HG03175 (cell line): ENCODE results near the gene RAB11B.
"Not testable (repeated sequence)": the region's sequence is repeated elsewhere in the genome, so short reads cannot be mapped to it uniquely, and the experiment has no call there.

Experiments used
- ATAC-seq: cut with Tn5 transposase; IDR thresholded peaks from one replicate; pipeline ENCODE4 v1.9.1; 2021; ENCODE audit warnings: mild to moderate bottlenecking, moderate library complexity; ENCODE audit not compliant: unreplicated experiment

Gene RAB11B

DNA sequence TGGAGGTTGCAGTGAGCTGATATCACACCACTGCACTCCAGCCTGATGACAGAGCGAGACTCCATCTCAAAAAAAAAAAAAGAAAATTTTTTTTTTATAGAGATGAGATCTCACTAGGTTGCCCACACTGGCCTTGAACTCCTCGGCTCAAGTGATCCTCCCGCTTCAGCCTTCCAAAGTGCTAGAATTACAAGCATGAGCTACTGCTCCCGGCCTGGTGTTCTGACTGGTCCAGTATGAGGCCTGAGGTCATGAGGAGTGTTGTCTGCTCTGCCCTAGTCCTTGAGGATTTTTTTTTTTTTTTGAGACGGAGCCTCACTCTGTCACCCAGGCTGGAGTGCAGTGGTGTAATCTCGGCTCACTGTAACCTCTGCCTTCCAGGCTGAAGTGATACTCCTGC is 35.2 kb downstream of the RAB11B start:
- not testable (repeated sequence) for ATAC-seq

DNA sequence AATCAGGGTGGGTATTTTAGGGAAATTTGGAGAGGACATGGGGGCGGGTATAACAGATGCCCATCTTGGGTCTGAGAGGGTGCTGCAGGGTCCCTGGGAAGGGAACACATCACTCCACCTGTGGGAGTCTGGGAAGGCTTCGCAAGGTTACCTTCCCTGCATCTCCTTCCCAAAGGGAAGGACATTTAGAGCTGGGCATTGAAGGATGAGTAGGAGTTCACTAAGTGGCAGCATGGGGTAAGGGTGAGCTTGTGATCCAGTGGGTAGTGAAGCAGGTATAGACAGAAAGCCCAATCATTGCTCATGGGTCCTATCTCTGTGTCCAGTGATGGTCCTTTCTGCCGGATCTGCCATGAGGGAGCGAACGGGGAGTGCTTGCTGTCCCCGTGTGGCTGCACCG is 36.1 kb downstream of the RAB11B start:
- no peak for ATAC-seq

DNA sequence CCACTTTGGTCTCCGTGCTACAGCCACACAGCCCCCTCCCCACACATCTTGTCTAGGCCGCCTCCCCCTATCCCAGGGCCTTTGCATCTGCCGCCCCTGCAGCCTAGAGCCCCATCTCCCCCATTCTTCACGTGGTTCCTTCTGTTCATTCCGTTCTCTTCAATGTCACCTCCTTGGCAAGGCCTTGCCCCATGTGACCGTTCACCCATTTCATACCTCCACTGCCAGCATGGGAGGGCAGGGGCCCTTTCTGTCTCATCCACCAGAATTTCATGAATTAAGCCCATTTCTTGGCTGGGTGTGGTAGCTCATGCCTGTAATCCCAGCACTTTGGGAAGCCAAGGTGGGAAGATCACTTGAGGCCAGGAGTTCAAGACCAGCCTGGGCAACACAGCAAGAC is 38.9 kb downstream of the RAB11B start:
- no peak for ATAC-seq

DNA sequence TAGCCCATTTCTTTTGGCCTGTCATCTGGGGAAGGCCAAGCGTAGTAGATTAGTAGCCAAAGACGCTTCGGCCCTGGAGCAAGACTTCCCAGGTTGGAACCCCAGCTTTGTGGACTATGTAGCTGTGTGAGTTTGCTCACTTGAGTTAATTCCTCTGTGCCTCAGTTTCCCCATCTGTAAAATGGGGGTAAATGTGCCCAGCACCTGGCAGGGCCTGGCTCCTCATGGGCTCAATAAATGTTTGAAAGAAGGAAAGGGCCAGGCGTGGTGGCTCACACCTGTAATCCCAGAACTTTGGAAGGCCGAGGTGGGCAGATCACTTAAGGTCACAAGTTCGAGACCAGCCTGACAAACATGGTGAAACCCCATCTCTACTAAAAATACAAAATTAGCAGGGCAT is 39.7 kb downstream of the RAB11B start:
- no peak for ATAC-seq

DNA sequence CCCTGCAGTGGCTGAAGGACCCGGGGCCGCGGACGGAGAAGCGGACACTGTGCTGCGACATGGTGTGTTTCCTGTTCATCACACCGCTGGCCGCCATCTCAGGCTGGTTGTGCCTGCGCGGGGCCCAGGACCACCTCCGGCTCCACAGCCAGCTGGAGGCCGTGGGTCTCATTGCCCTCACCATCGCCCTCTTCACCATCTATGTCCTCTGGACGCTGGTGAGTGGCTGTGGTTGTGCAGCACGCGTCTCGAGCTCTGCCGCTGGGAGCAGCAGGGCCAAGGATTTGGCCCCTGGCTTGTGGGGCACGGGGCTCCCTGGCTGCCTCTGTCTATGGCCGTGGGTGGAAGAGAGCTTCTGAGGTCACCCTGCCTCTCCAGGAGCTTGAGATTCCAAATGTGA is 40.5 kb downstream of the RAB11B start:
- ATAC-seq = no peak

DNA sequence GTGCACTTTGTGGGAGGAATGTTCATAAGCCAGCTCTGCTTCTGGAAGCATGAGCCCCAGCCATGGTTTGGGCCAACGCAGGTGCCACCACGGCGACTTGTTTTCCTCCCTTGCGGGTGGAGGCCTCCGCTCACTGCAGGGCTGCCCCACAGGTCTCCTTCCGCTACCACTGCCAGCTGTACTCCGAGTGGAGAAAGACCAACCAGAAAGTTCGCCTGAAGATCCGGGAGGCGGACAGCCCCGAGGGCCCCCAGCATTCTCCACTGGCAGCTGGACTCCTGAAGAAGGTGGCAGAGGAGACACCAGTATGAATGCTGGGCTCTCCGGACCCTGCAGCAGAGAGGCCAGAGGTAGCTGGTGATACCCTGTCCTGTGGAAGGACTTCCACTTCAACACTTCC is 48.1 kb downstream of the RAB11B start:
- ATAC-seq = no peak

DNA sequence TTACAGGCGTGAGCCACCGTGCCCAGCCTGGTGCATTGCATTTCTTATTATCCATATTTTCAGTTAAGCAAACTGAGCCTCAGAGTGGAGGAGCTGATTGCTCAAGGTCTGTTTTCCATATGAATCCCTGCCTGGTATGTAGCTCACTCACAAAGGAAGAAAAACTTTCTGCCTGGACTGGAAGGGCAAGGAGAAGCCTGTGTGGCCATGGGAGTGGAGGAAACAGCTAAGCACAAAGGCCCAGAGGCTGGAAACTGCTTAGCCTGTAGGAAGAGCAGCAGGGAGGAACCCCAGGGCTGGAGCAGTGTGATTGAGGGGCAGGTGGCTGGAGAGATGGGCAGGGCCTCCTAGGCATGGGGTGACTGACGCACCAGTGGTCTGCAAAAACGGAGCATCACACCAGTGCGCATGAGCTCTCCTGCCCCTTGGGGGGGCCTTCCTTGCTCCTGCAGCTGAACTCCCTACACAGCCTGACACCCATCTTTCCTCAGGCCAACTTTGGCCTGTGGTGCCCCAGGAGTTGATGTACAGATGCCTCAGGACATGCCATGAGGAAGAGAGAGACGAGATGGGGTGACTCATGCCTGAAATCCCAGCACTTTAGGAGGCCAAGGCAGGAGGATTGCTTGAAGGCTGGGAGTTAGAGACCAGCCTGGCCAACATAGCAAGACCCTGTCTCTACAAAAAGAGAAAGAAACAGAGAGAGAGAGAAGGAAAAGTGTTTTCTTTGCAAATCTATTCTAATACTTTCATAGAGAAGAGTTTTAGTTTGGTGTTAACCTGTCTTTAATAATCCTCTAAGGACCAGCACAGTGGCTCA is 51.8 kb downstream of the RAB11B start:
- ATAC-seq = no peak

DNA sequence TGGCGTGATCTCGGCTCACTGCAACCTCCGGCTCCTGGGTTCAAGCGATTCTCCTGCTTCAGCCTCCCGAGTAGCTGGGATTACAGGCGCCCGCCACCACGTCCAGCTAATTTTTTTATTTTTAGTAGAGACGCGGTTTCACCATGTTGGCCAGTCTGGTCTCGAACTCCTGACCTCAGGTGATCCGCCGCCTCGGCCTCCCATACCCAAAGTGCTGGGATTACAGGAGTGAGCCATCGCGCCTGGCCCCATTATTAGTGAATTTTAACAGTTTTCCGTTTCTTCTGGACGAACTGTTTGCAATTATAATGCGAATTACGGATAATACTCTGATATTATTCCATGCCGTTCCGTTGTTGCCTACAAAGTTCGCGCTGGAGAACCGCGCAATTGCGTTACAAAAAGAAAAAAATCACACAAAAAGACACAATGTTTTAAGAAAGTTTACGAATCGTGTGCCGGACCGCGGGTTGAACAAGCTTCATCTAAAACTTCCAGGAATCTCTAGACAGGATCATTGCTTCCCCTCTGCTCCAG is 54.0 kb downstream of the RAB11B start:
- ATAC-seq = not testable (repeated sequence)

DNA sequence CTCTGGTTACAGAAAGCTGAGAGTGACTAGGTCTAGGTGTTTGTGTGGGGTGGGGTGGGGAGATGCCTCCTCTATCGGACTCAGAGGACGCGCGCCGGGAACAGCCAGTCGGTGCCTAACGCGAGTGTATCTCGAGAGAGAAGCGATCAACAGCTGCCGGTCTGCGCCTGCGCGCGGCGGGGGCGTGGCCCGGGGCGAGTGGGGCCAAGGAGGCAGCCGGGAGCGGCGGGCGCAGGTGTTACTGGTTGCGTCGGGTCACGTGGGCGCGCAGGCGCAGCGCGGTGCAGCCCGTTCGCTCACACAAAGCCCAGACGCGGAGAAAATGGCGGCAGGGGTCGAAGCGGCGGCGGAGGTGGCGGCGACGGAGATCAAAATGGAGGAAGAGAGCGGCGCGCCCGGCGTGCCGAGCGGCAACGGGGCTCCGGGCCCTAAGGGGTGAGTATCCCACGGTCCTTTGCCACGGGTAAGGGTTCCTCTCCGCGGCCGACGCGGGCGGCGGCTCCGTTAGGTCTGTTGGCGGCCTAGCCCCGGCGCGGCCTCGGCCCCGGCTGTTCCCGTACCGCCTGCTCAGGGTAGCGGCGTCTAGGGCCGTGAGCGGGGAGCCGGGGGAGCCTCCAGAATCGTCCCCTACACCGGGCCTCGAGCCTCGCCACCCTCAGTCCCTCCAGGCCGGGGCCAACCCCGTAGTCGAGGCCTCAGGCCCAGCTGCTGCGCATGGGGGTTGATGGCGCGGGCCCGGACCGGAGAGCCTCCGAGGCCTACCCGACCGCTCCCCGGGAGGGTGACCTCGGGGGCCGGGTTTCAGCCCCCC is 54.7 kb downstream of the RAB11B start, which contains the start of gene HNRNPM:
Gene HNRNPM (plus strand): TSS at position 299 of the 811 bp plus-strand sequence. CDS start 24 bp downstream, at position 323.
- ATAC-seq = peak; percentile 87

DNA sequence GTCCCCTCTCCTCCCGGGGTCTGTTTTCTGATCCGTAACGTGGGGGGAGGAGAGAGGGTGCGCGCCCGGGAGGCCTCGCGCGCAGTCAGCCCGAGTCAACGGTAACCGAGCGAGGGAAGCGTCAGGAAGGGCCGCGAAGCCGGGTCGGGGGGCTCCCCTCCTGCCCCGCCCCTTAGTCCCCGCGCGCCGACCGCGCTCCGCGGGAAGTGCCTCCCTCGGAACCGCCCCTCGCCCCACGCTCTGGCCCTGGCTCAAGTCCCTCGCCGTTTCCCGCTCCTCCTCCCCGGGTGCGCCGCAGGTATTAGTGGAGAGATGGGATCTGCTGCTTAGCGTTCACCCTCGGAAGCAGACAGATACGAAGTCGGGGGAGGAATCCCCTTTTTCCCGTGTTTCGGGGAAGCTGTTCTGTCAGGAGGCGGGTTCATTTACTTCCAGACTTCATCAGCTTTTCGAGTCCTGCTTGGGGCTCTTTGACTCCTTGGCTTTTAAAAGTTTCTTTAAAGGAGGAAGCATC is 55.4 kb downstream of the RAB11B start:
- ATAC-seq = peak; percentile 12

DNA sequence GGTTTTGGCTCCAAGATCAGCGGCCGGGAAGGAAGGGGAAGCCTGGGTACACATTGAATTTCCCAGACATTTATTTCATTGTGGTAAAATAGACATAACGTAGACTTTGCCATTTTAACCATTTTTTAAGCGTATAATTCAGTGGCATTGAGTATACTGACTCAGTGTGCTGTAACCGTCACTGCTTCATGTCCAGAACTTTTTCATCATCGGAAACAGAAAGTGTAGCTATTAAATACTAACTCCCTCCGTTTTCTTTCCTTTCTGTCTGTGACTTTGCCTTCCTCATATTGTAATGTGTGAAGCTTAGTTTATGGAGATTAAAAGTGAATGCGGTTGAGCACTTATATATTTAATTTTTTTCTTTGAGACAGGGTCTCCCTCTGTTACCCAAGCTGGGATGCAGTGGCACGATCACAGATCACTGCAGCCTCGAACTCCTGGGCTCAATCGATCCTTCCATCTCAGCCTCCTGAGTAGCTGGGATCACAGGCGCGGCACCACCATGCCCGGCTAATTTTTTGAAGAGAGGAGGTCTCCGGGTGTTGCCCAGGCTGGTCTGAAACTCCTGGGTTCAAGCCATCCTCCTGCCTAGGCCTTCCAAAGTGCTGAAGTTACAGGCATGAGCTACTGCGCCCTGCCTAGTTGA is 56.0 kb downstream of the RAB11B start:
- no peak for ATAC-seq

DNA sequence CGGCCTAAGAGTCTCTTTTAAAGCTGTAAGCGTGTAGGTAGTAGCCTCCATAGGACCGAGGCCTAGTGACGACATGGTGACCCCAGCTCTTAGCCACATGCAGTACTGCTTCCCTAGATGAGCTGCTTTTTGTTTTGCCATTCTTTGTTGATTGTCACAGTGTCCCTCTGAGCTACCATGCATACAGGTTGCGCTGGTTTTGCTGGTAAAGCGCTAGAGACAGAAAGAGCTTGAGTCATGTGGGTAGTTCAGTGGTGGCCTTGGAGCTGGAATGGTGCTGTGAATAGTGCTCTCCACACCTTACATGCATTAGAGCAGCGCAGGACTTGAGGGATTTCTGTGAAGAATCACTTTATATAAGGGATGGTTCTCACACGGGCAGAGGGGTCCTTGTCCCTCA is 59.7 kb downstream of the RAB11B start:
- no peak for ATAC-seq

DNA sequence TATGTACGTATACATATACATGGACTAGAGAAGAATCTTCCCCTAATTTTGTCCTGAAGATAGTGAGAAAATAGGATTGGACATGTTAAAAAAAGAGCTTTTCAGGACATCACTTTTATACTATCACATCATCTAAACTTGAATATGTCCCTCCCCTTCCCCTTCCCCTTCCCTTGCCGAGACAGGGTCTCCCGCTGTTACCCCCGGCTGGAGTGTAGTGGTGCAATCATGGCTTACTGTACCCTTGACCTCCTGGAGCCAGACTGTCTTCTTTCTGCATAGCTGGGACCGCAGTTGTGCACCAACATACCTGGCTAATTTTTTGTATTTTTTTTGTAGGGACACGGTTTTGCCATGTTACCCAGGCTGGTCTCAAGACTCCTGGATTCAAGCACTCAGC is 61.2 kb downstream of the RAB11B start:
- ATAC-seq = no peak

DNA sequence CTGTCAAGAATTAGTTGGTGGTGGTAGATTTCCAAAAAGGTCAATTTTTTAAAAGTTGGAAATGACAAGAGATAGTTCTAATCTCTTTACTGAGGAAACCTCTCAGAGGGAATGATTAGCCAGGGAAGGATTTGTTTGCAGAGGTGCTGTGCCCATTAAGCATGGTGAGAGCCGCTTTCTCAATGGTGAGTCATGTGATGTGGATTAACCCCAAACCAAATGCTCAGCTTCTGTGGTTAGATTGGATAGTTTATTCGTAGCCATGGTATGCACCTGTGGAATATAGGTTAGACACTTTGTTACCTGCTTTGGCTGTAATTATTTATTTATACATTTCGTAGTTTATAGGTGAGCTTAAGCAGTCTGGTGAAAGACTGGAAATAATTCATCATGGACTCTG is 61.7 kb downstream of the RAB11B start:
- ATAC-seq = no peak

DNA sequence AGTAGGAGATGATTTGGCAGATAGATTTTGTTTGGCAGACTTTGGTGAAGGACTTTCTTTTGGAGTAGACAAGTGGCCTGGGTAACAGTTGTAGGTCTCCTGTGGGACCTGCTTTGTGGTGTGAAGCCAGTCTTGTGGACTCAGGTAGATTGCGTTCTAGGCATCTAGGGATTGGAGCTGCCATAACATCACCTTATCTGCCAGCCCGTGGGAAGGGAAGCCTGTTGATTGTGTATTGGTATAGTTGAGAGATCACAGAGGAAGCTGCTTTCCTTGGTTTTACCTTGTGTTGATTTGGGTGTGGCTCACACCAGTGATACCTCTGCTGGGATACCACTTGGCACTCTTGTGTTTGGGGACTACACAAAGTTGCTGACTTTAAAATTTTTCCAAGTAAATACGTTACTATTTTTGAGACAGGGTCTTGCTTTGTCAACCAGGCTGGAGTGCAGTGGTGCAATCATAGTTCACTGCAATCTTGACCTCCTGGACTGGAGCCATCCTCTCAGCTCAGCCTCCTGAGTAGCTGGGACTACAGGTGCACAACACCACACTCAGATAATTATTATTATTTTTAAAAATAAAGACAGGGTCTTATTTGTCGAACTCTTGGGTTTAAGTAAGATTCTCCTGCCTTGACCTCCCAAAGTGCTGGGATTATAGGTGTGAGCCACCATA is 62.4 kb downstream of the RAB11B start:
- ATAC-seq = no peak

DNA sequence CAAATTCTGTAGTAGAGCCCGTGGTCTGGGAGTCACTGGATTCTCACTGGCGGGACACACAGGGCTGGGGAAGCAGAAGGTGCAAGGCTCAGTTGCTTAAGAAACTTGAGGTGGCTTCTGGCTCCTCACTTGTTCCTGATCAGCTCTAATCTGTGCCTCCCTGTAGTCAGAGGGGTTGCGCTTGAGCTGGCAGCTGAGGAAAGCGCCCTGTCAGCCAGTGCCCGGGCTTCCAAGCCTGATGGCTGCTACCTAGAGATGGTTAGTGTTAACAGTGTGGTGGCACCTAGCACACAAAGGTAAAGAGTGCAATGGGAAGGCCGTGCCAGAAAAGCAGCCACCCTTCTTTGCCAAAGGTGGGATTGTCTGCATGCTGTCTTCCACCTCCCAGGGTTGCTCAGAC is 63.5 kb downstream of the RAB11B start:
- no peak for ATAC-seq
